ENCODE data around the gene MARCHF3. TPM values are rescaled to one million over a fixed set of nuclear protein-coding genes. Genes with fewer than 3 reads are reported as not detected.

MARCHF3 gene
- total and polyA plus RNA-seq, 10 of the 15 experiments (the other 5 are each of a cell fraction or from before 2014, with no cell fraction given): 3.6 to 24.1 (median 11.3) TPM

- no peaks in the 10 kb centered on the region; a peak in 1 of 4 replicates for H3K36me3 ChIP-seq (ENCODE audit: control insufficient read depth in 2 of 2, insufficient read depth in 2 of 2, low read length in 1 of 2)
- no peak overlapping the region for H3K9ac ChIP-seq (ENCODE audit: control insufficient read depth, insufficient read depth, low read length)
- no peak overlapping the region for H3K4me2 ChIP-seq (ENCODE audit: control insufficient read depth, insufficient read depth)
- ChIA-PET CTCF (no interaction called here), POLR2A (no interaction called here), SMC1A (ENCODE audit: uncharacterized antibody, unreplicated experiment) (interaction anchor here (1.4 kb wide), 1 partner anchor 9 kb away, joined by 6 read pairs; no protein-coding TSS in a partner anchor), RAD21 (ENCODE audit: unreplicated experiment) (no interaction called here)
- intact Hi-C loops (cut with micrococcal nuclease; ENCODE audit: unreplicated experiment) (no loop called here), in situ Hi-C loops (cut with MboI) (no loop called here)
- H4K20me1 ChIP-seq (ENCODE audit: control insufficient read depth, insufficient read depth): no peaks in the 10 kb centered on the region
- no peaks in the 10 kb centered on the region for H3K27me3 ChIP-seq (replicated peaks in 1 of 2; ENCODE audit: control insufficient read depth in 2 of 2, insufficient read depth in 2 of 2, low read length in 1 of 2)
- no peaks in the 10 kb centered on the region; the same call in 2 of the 3 replicates for H3K9me3 ChIP-seq (replicated peaks; ENCODE audit: control insufficient read depth, insufficient read depth, low read length)
- no TSS peak for BruUV-seq (replicated peaks)
- H3K27ac ChIP-seq (ENCODE audit: control insufficient read depth, insufficient read depth): no peak overlapping the region
- no peaks in the 10 kb centered on the region for H3K79me2 ChIP-seq (ENCODE audit: control insufficient read depth, insufficient read depth, low read length)
- H2AFZ ChIP-seq (ENCODE audit: control insufficient read depth, low read depth, low read length): no peak overlapping the region
- DNase-seq (ENCODE audit: low read depth, low spot score) (no peak), FAIRE-seq (no peak), ATAC-seq (no peak)
- peaks cover 5% of the 10 kb centered on the region for H3K4me1 ChIP-seq (ENCODE audit: control insufficient read depth, insufficient read depth, low read length)
- TF ChIP-seq BMI1 (IDR thresholded peaks at IDR 0.05; ENCODE audit: borderline replicate concordance) (0 out of 2 replicates have a peak, but pooled peaks have one; percentile 30), ATF7 (IDR thresholded peaks at IDR 0.05; ENCODE audit: low read depth) (no peak)
- no peak overlapping the region for H3K4me3 ChIP-seq
- WGBS (ENCODE audit: insufficient coverage, insufficient replicate concordance, low lambda C conversion rate, missing lambda C conversion rate): 71% methylated on average over 3 of the region's 3 CpGs
Observed at GRCh38 chr5:127002390-127002789, 28.0 kb downstream of the MARCHF3 start.

- SMC1A ChIA-PET (ENCODE audit: uncharacterized antibody, unreplicated experiment): interaction anchor here (1.4 to 4.5 kb wide), 2 partner anchors 10 to 24 kb away, joined by 6 to 29 read pairs; no protein-coding TSS in a partner anchor
- Histone ChIP-seq H4K20me1 (ENCODE audit: control insufficient read depth, insufficient read depth) (no peaks in the 10 kb centered on the region), H3K4me2 (ENCODE audit: control insufficient read depth, insufficient read depth) (no peak overlapping the region), H3K4me1 (ENCODE audit: control insufficient read depth, insufficient read depth, low read length) (peaks cover 5% of the 10 kb centered on the region), H3K27me3 (replicated peaks in 1 of 2; ENCODE audit: control insufficient read depth in 2 of 2, insufficient read depth in 2 of 2, low read length in 1 of 2) (no peaks in the 10 kb centered on the region), H2AFZ (ENCODE audit: control insufficient read depth, low read depth, low read length) (no peak overlapping the region), H3K36me3 (ENCODE audit: control insufficient read depth in 2 of 2, insufficient read depth in 2 of 2, low read length in 1 of 2) (no peaks in the 10 kb centered on the region; a peak in 2 of 4 replicates), H3K4me3 (no peak overlapping the region), H3K9me3 (replicated peaks; ENCODE audit: control insufficient read depth, insufficient read depth, low read length) (no peaks in the 10 kb centered on the region; the same call in 2 of the 3 replicates), H3K27ac (ENCODE audit: control insufficient read depth, insufficient read depth) (no peak overlapping the region), H3K79me2 (ENCODE audit: control insufficient read depth, insufficient read depth, low read length) (no peaks in the 10 kb centered on the region), H3K9ac (ENCODE audit: control insufficient read depth, insufficient read depth, low read length) (no peak overlapping the region)
- CTCF ChIA-PET: no interaction called here
- in situ Hi-C loops (cut with MboI): no loop called here
- FAIRE-seq (no peak), DNase-seq (ENCODE audit: low read depth, low spot score) (no peak), ATAC-seq (no peak)
- RAD21 ChIA-PET (ENCODE audit: unreplicated experiment): no interaction called here
- intact Hi-C loops (cut with micrococcal nuclease; ENCODE audit: unreplicated experiment): no loop called here
- BruUV-seq (replicated peaks): no TSS peak
- POLR2A ChIA-PET: no interaction called here
- 95% methylated on average over 4 of the region's 4 CpGs for WGBS (ENCODE audit: insufficient coverage, insufficient replicate concordance, low lambda C conversion rate, missing lambda C conversion rate)
- no peak for TF ChIP-seq CEBPB (IDR thresholded peaks at IDR 0.05; ENCODE audit: borderline replicate concordance in 1 of 2, low read depth in 2 of 2, low read length in 2 of 2)
- TF ChIP-seq SUZ12 (IDR thresholded peaks at IDR 0.05; ENCODE audit: unreplicated experiment): no peak
- TF ChIP-seq, protein P1, sequence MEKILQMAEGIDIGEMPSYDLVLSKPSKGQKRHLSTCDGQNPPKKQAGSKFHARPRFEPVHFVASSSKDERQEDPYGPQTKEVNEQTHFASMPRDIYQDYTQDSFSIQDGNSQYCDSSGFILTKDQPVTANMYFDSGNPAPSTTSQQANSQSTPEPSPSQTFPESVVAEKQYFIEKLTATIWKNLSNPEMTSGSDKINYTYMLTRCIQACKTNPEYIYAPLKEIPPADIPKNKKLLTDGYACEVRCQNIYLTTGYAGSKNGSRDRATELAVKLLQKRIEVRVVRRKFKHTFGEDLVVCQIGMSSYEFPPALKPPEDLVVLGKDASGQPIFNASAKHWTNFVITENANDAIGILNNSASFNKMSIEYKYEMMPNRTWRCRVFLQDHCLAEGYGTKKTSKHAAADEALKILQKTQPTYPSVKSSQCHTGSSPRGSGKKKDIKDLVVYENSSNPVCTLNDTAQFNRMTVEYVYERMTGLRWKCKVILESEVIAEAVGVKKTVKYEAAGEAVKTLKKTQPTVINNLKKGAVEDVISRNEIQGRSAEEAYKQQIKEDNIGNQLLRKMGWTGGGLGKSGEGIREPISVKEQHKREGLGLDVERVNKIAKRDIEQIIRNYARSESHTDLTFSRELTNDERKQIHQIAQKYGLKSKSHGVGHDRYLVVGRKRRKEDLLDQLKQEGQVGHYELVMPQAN (conservative IDR thresholded peaks at IDR 0.05): no peak
- TF ChIP-seq ZNF207 (IDR thresholded peaks at IDR 0.05; ENCODE audit: borderline replicate concordance): no peak
- TF ChIP-seq, protein P2, sequence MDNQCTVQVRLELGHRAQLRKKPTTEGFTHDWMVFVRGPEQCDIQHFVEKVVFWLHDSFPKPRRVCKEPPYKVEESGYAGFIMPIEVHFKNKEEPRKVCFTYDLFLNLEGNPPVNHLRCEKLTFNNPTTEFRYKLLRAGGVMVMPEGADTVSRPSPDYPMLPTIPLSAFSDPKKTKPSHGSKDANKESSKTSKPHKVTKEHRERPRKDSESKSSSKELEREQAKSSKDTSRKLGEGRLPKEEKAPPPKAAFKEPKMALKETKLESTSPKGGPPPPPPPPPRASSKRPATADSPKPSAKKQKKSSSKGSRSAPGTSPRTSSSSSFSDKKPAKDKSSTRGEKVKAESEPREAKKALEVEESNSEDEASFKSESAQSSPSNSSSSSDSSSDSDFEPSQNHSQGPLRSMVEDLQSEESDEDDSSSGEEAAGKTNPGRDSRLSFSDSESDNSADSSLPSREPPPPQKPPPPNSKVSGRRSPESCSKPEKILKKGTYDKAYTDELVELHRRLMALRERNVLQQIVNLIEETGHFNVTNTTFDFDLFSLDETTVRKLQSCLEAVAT (IDR thresholded peaks at IDR 0.05): no peak
Observed at GRCh38 chr5:127001621-127002296, 28.6 kb downstream of the MARCHF3 start.

Data from GM12878 (cell line).